Islet precursor cell (in vitro differentiated cells): ENCODE measurements around the gene ETS1.

Experiments used
- DNase-seq: peaks from one replicate; pipeline ENCODE4 v3.0.0-alpha.2; 2018

The ETS1 gene

DNA sequence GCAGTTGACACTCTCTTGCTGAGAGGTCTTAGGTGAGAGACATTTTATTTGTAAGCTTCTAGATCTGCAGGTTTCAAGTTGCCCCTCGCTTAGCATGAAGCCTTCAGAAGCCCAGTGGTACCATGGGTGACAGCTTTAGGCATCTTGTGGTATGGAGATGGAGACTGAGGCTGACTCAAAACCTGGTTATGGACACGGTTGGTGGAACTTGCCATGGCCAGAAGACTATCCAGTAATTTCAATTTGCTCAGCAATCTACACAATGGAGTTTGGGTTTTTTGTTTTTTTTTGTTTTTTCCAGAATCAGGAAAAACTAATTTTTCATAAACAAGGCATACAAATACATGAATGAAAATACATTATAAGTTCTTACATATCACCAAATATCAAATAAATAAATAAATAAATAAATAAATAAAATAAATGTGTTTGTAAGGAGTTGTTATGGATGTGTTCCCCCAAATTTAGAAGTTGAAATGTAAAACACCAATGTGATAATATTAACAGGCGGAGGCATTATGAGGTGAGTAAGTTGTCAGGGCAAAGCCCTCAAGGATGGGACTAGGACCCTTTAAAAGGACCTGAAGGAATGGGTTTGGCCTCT lies 22.6 kb downstream of the ETS1 start:
- DNase-seq: no peak

DNA sequence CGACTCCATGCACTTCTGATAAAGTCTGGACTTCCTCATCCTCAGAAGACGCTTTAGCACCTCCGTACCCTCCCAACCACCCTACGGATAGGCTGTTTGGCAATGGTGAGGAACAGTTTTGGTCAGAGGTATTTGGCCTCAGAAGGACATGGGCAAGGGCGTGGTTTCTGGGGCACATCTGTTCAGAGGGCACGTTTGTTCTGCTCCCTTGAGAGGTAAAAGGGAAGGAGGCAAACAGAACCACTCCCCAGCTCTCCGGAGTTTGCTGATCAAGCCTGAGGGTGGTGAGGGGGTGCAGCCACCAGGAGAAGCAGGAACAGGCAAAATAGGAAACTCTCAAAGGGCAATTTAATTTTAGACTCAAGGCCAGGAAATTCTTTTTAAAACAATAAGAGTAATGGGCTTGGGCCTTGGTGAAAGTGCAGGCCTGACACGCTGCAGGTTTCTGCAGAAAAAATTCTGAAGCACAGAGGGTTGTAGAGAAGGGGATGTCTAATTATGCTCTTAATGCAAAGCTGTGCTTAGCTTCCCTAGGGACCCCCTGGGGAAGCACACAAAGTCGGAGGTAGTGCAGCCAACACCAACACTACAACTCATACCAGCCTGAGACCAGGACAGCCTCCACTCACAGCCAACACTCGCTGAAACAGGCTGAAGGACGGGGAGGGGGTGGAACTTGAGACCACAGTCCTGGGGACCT lies 23.3 kb downstream of the ETS1 start:
- no peak for DNase-seq

DNA sequence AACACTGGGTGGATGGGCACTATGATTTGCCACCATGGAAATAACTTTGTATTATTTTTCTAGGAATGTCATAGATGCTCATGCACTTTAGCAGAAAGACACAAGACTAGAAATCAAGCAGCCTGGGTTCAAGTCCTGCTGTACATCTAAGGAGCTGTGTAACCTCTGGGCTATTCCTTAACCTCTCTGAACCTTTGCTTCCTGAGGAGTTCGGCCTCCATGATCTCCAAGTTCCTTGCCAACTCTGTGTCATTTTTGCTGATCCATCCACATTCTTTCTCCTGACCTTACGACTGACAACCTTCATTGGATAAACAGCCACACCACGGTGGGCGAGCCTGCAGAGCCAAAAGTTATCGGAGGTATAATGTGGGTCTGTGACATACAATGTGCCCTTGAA lies 24.1 kb downstream of the ETS1 start:
- no peak for DNase-seq

DNA sequence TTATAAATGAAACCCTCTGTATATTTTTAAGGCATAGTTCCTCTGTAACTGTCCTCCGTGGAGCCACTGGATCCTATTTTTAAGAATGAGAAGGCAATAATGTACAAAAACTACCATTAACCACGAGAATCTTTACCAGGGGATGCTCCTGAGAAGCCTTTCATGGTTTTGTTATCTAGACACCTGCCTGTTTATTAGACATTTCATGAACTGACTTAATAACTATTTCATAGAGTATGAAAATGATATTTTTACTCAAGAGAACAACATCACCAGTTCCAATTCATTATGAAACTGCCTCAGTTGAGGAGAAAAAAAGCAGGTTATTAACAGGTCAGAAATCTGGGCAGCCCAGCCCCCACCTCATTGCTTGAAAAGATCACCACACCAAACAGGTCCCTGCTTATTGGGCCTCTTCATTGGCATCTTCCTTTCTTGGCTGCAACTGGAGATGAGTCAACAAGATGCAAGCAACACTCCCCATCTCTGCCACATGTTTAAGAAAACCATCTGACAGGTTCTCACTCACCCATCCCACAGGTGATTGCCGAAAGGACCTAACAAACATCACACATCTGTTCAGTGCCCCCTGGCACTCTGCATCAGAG lies 27.8 kb downstream of the ETS1 start:
- DNase-seq: no peak

DNA sequence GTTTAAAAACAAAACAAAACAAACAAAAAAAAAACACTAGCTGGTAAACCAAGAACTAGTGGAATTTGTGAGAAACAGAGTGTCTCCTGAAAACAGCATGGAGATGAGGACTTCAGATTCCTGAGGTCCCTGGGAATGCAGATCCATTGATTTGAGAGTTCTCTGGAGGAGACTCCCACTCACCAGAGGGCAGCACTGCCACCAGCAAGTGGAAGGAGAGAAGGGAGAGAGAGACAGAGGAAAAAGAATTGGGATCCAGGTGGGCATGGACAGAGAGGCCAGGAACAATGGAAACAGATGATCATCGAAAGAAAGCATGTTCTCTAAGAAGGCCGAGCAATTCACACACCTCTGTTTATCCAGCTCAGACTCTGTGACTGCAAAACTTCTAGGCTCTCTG lies 31.8 kb downstream of the ETS1 start:
- peak; percentile 71 for DNase-seq

DNA sequence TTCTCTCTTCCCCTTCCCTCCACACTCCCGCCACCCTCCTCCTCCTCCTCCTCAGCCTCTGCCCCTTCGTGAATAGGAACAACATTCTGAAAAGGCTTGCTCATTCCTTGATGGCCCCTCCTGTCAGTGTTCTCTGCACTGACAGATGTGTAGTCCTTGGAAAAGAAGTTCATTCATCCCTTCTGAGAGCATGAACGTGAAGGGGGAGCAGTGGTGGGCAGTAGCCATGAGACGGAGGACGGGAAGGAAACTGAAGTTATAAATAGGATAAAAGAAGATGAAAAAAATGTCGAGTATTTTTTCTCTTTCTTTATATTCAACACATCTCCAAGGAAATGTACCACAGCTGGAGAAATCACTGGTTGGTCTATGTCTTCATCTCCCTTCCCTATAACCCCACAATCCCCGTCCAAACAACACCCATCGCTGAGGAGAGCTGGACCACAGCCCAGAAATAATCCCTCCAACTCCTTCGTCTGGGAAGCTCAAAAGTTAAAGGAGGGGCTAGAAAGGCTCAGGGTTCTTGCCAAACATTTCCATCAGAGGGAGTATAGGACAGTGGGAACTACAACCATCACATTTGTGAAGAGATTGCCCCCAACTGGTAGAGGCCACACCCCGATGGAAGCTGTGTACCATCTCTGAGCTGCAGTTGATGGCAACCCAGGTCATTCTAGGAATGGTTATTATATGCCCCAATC lies 33.5 kb downstream of the ETS1 start:
- DNase-seq: no peak

DNA sequence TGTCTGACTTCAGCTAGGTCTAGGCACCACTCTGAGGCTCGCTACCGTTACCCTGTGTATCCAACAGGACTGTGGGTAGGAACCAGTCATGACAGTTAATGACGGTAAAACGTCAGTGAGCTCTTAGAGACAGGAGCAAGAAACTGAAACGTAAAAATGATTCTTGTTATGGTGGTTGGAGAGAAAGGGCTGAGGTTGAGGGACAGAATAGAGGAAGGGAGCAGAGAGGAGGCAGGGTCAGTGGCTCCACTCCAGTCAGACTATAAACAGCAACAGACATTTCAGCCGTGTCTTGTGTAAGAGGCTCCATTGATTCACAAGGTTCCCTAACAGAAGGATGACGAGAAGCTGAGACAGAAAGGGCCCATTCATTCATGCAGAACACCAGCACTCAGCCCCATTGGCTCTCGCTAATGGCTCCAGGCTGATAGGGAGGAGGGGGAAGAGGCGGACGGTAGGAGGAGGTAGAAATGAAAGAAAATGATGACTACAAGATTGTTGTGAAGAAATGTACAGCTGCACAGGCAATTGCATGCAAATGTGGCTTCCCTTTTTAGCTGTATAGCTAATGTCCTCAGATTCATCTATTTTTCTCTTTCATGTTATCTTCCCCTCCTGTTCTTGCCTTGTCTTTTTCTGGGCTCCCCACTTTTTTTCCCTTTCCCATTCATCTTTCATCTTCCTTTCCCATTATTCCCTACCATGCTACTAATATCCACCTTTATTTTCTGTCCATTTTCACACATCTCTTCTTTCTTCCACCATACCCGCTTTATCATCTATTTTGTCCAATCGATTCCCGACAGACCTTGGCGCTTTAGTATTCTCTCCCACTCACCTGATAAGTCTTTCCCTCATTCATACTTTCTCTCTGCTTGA lies 34.3 kb downstream of the ETS1 start:
- DNase-seq: peak; percentile 86

DNA sequence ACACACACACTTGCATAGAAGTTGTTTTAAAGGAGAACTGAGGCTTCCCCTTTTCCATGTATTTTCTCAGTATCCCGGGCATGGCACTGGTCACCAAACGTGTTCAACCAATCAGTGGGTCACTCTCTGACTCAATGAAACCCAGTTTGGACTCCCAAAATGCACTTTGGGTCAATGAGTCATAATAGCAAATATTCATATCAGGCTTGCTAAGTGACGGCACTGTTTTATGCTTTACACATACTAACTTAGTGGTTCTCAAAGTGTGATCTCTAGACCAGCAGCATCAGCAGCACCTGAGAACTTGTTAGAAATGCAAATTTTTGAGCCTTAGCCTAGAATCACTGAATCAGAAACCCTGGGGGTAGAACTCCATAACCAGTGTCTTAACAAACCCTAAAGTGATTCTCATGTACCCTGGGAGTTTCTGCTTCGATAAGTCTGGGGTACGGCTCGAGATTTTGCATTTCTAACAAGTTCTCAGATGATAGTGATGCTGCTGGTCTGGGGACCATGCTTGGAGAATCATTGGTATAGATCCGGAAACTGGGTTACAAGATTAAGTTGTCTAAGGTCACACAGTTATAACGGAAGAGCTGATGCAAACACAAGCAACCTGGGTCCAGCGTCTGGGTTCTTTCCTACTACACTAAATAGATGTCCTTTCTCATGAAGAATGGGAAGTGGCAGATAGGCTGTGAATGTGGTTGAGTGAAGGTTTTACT lies 35.6 kb downstream of the ETS1 start:
- DNase-seq: no peak

DNA sequence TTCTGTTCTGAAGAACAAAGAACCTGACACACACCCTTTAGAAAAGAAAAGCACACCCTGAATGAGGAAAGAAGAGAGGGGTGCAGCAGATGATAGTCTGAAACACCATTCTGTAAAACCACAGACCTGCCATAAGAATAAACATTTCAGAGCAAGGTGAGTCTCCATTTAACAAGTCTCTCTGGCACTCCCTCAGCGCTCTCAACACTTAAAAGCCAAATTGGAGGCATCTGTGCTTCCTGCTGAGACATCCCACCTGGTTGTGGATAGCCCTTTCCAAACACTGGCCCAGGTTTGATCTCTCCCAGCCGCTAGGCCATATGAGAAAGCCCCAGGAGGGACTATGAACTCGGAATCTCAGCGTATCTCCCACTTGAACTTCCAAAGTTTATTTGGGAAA lies 36.3 kb downstream of the ETS1 start:
- no peak for DNase-seq

DNA sequence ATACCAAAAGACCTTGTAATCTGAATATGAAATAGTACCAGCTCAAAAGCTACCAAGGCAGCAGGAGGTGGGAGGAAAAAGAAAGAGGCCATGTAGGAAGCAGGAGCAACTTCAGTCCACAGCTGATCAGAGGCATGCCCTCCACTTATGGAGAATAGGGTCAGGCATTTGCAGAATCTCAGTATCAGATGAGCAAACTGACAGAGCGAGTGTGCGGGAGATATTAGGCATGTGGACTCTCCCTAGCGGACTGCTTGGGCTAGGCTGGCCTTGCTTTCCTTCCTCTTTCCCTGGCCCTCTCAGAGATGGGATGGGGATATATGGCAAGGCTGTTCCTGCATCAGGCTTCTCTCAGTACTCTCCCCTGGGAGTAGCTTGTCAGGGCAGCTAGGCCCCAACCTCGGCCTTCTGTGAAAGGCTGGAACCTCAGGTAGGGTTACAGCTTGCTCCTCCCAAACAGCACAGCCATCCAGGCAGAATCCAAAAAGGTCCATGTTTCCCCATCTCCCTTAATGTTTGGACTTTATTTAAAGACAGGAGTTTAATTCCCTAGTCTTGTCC lies 37.0 kb downstream of the ETS1 start:
- DNase-seq: no peak

DNA sequence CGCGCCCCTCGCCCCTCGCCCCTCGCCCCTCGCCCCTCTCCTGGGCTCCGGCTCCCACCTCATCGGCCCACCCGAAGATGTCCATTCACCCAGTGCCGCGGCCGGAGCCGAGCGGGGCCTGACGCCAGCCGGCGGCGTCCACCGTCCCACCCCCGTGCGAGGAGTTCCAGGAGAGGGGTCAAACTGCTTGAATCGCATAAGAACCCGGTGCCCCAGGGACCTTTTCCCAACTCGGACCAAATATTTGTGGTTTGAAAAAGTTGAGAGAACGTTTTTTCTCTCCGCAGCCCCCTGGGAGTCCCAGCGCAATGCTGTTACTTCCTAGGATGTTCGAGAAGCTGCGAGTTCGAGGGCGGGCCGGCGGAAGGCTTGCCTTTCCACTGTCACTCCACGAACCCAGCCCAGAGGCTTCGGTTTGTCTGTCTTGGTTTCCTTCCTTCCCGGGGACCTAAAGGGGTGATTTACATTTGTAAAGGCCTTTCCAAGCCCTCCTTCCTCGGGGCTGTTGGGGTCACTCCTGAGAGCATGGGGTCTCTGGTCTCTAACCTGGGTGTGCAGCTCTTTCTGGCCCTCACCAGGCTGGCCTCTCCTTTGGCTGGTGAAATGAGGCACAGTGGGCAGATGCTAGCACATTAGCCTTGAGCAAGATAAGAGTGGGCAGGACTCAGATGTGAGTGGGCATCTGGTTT lies 38.0 kb downstream of the ETS1 start:
- no peak for DNase-seq

DNA sequence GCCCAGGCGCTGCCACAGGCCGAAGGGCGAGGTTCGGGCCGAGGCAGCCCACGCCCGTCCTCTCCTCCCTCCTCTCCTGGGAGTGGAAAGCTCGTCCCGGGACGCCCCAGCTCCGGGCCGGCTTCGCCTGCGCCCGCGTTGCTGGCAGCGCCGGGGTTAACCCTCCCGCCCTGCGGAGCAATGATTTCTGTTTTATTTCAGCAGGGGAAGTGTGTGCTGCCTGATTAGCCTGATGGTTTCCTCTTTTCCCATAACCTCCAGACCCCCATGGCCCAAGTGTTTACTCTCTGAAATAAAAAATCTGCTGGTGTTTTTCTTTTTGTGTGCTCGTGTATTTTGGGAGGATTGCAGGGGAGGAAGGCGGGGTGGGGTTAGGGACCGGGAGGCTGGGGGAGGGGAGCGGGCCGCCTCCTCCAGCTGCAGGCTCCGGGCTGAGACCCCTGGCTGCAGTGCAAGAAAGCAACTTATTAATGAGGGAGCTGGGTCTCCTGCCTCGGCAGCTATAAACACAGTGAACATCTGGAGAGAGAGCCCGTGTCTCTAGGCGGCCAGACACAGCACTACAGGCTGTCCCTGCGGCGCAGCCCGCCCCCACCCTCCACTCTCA lies 38.6 kb downstream of the ETS1 start:
- DNase-seq: peak; percentile 68

DNA sequence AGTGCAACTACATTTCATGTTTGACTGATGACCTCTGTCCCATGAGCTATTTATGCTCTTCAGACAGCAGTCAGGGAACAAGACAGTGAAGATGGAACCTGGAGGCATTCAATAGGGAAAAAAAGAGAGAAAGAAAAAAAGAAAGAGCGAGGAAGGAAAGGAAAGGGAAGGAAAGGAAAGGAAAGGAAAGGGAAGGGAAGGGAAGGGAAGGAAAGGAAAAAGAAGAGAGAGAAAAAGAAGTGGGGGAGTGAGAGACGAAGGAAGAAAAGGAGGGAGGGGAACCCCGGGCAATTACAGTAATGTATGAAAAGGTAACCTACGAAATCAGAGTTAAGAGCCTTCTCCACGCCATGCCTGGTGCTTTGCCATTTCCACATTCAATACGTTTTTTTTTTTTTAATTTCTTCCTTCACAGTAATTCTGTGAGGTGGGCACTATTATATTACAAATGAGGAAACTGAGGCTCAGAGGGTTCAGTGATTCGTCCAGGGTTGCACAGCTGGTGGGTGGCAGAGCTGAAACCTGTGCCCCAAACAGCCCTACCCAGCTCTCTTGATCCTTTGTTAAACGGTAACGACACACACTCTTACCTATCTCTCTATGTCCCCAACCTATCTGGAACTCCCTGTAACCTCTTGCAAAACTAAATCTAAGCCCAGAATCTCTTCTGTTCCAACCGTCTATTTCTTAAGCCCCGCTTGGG lies 39.3 kb downstream of the ETS1 start:
- no peak for DNase-seq

DNA sequence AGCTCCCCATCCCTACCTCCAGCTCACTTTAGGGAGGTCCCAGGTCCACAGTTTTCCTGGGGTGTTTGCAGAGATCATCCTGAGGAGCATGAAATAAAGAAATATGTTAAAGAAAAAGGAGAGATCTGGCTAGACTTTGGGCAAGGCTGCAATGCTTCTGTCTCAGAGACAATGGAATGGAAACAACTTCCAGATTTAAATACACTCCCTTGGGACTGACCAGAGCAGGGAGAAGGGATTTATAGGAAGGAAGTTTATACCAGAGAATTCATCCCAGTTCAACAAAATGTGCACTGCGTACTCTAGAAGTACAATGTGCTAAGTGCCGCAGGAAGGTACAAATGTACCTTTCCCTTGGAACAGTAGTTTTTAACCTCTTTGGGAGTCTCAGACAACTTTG lies 40.4 kb downstream of the ETS1 start:
- DNase-seq: no peak

DNA sequence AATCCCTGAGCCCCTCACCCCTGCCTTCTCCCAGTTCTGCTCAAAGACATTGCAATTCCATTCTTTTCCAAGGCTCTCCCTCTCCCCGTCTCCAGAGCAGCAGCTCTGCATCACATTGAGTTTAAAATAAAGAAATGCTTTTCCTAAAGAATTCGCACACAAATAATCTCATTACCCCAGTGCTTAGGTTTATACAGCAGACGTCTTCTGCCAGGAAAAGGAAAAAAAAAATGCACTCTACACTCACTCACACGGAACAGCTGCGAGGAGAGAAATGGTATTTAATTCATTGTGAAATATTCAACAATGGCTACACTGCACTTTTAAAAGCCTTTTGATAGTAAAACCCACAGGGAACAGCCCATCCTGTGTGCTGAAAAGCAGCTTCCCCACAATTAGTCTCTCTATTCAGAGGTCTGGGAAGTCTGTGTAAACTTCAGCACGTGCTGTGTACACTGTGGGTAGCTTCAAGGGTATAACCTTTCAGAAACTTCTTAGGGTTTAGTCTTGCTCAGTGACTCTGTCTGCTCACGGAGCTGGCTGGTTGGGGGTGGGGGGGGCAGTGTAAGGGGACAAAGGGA lies 42.8 kb downstream of the ETS1 start:
- no peak for DNase-seq

DNA sequence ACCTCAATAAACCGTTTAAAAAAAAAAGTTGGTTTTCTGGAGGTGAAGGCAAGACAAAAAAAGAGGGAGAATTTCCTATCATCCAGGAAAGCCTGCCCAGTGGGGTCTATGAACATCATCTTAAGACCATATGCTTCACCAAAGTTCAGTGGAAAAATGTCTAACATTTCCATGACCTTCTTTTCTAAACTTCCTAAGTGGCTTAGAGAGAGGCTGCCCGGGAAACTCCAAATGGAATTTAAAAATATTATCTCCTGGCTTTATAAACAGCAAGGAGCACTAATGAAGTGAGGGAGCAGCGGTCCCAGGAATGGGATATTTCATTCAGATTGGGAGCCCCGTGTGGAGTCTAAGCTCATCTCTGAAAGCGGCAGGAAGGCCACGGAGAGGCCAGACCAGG lies 46.9 kb downstream of the ETS1 start:
- no peak for DNase-seq

DNA sequence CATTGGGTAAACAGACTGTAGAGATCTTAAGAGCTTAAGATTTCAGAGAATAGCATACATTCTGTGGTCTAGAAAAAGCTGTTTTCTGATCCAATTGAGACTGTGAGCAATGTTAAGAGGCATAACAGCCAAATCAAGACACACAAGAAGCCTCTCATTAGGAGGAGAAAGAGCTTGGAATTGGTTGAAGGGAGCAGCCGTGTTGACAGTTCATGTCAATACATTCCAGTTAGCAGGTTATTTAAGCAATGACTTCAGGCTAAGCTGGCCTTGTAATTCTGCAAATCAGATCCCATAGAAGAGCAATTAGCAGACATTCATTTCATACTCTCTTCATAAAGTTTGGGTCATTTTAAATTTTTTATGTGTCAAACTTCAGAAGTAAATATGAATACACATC lies 50.9 kb downstream of the ETS1 start:
- no peak for DNase-seq

DNA sequence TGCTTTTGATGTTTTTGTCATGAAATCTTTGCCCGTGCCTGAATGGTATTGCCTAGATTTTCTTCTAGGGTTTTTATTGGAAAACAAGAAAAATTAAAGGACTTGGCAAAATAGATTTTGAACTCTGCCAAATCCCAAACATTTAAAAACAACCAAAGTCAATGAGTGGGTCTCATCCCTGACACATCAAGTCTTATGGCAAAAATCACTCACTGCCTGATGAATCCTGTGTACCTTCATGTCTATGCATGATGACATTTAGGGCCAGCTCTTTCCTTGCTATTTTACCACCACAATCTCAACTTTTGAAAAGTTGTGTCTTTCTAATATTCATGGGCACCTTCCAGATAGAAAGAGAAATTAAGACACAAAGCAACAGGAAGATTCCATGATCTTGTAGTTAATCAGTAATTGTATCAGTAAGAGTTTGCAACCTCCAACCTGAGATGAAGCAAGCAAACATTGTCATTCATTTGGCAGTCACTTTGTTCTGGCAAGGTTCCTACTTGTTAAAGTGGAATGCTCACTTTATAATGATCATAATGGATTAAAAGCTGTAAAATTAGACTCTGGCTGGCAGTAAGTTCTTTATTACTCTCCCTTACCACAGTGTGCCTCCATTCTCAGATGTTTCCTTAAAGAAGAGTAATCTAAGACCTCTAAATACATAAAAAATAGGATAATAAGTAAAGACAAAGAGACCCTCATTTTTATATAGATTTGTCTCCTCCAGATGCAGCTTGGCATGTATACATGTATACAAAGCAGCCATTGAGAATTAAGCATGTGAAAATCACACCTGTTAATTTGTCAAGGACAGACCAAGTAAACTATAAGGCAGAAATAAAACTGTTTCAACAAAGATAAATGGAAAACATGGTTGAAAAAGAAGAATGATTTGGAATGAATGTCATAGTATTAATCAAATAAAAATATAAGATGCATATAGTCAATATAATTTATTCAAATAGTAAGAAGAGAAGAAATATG lies 51.6 kb downstream of the ETS1 start:
- no peak for DNase-seq

DNA sequence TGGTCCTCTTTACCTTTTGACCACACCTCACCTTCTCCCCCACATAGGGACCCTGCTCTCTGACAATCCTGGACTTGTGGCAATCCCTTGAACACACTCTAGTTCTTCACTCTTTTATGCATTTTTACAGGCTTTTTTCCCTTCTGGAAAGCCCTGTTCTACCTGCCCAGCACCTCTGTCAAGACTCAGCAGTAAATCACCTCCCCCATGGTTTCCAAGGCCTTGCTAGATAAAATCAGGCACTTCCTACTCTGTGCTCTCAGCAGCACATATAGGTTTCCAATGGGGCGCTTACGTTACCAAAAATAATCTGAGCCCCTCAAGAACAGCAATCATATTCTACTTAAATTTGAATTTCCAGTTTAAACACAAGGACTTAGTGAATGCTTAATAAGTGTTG lies 53.9 kb downstream of the ETS1 start:
- DNase-seq: peak; percentile 69
